ENCODE data around the gene PROS1.

The PROS1 gene

GRCh38 chr3:93973131-93974126, at the start of gene PROS1:
Gene PROS1, minus strand, starts transcription at chr3:93973896. Its CDS starts 147 bp downstream, at chr3:93973749.
- FAIRE-seq = no peak

GRCh38 chr3:94020293-94020692, 46.6 kb upstream of the PROS1 start:
- FAIRE-seq = no peak

- no peak for FAIRE-seq
Observed at GRCh38 chr3:94019659-94020058, 46.0 kb upstream of the PROS1 start.

GRCh38 chr3:94015025-94015424, 41.3 kb upstream of the PROS1 start:
- no peak for FAIRE-seq

GRCh38 chr3:94012185-94012584, 38.5 kb upstream of the PROS1 start:
- FAIRE-seq = no peak

GRCh38 chr3:94011233-94011711, 37.6 kb upstream of the PROS1 start:
- FAIRE-seq = no peak

GRCh38 chr3:94009608-94010007, 35.9 kb upstream of the PROS1 start:
- FAIRE-seq = no peak

GRCh38 chr3:94008253-94008652, 34.6 kb upstream of the PROS1 start:
- FAIRE-seq = no peak

GRCh38 chr3:94004301-94004910, 30.7 kb upstream of the PROS1 start:
- peak; percentile 78 for FAIRE-seq

GRCh38 chr3:94001827-94002495, 28.3 kb upstream of the PROS1 start:
- FAIRE-seq = no peak

- no peak for FAIRE-seq
Observed at GRCh38 chr3:94001191-94001590, 27.5 kb upstream of the PROS1 start.

- FAIRE-seq = no peak
Observed at GRCh38 chr3:93994056-93994455, 20.4 kb upstream of the PROS1 start.

- no peak for FAIRE-seq
Observed at GRCh38 chr3:93992207-93992606, 18.5 kb upstream of the PROS1 start.

GRCh38 chr3:93991631-93992030, 17.9 kb upstream of the PROS1 start:
- no peak for FAIRE-seq

GRCh38 chr3:93989241-93989640, 15.5 kb upstream of the PROS1 start:
- no peak for FAIRE-seq

- FAIRE-seq = no peak
Observed at GRCh38 chr3:93988764-93989163, 15.1 kb upstream of the PROS1 start.

- FAIRE-seq = no peak
Observed at GRCh38 chr3:93988283-93988682, 14.6 kb upstream of the PROS1 start.

- no peak for FAIRE-seq
Observed at GRCh38 chr3:93984618-93985017, 10.9 kb upstream of the PROS1 start.

GRCh38 chr3:93983408-93983807, 9.7 kb upstream of the PROS1 start:
- FAIRE-seq = no peak

GRCh38 chr3:93981649-93982048, 8.0 kb upstream of the PROS1 start:
- FAIRE-seq = no peak

GRCh38 chr3:93979850-93980676, 6.4 kb upstream of the PROS1 start, which contains the start of gene ARL13B:
Gene ARL13B, plus strand, starts transcription at chr3:93980155. Its CDS starts 269 bp downstream, at chr3:93980424.
- peak; percentile 98 for FAIRE-seq

- FAIRE-seq = no peak
Observed at GRCh38 chr3:93969997-93970396, 3.7 kb downstream of the PROS1 start.
